Erythroblast (primary cell): ENCODE results near the gene SPPL2C.

ENCODE experiments used
- GATA1 ChIP-seq: IDR thresholded peaks from 2 replicates; pipeline ENCODE4 v1.6.1; 2011; ENCODE audit warnings: low read depth, mild to moderate bottlenecking, control low read depth, low read length, moderate library complexity
- POLR2A ChIP-seq: IDR thresholded peaks from 2 replicates; pipeline ENCODE4 v1.6.1; 2011; ENCODE audit warnings: mild to moderate bottlenecking, low read length

GRCh38 chr17:45895969-45896785, 51.5 kb downstream of the SPPL2C start:
- TF ChIP-seq POLR2A (no peak), GATA1 (no peak)
